ENCODE results near the gene UST.
"Not testable (repeated sequence)": the region's sequence is repeated elsewhere in the genome, so short reads cannot be mapped to it uniquely, and the experiment has no call there.

- not testable (repeated sequence) for TF ChIP-seq POLR2A (IDR thresholded peaks at IDR 0.05; ENCODE audit: low read length); GATA1 (IDR thresholded peaks at IDR 0.05; ENCODE audit: low read depth, low read length)
Measured at GRCh38 chr6:148780423-148780822, 33.6 kb downstream of the UST start.

All from erythroblast (primary cell).